Nephron (organoid): ENCODE measurements around the gene TMEM204.

Experiments
- H3K27ac Mint-ChIP-seq, 3 experiments: 2 replicates each; pipeline ENCODE4 v1.8.0; 2020; ENCODE audit warnings: mixed read lengths in 3 of 3, mild to moderate bottlenecking in 2 of 3, moderate library complexity in 1 of 3
- H3K27me3 Mint-ChIP-seq: 2 replicates; pipeline ENCODE4 v1.8.0; 2021; ENCODE audit warnings: low read depth, mild to moderate bottlenecking, moderate library complexity, mixed read lengths
- H3K36me3 Mint-ChIP-seq: 2 replicates; pipeline ENCODE4 v1.8.0; 2020; ENCODE audit warnings: low read depth, mixed read lengths
- H3K4me1 Mint-ChIP-seq: 2 replicates; pipeline ENCODE4 v1.8.0; 2020; ENCODE audit warnings: mixed read lengths
- H3K4me3 Mint-ChIP-seq, 3 experiments: 2 replicates each; pipeline ENCODE4 v1.8.0; 2020; ENCODE audit warnings: mild to moderate bottlenecking in 3 of 3, mixed read lengths in 3 of 3, moderate library complexity in 2 of 3
- H3K9me3 Mint-ChIP-seq: 2 replicates; pipeline ENCODE4 v1.8.0; 2020; ENCODE audit warnings: mixed read lengths
- CTCF ChIP-seq, 3 experiments: fragments of 200-600 bp; sonication (generic); IDR thresholded peaks; one replicate each; pipeline ENCODE4 v1.5.0; 2021; ENCODE audit warnings: antibody characterized with exemption in 3 of 3; ENCODE audit not compliant: unreplicated experiment in 3 of 3

Gene TMEM204

GRCh38 chr16:1580256-1580655 lies 46.8 kb downstream of the TMEM204 start:
- Mint-ChIP-seq H3K27ac (no peak overlapping the region), H3K9me3 (no peaks in the 10 kb centered on the region), H3K4me1 (no peaks in the 10 kb centered on the region), H3K36me3 (peaks cover 69% of the 10 kb centered on the region), H3K4me3 (no peak overlapping the region), H3K27me3 (no peaks in the 10 kb centered on the region)
- TF ChIP-seq CTCF (IDR thresholded peaks at IDR 0.05; ENCODE audit: unreplicated experiment in 3 of 3), result no peak

GRCh38 chr16:1580956-1581355 lies 47.5 kb downstream of the TMEM204 start:
- no peaks in the 10 kb centered on the region for H3K4me1 Mint-ChIP-seq
- no peak overlapping the region for H3K4me3 Mint-ChIP-seq
- H3K27me3 Mint-ChIP-seq, result no peaks in the 10 kb centered on the region
- no peak for TF ChIP-seq CTCF (IDR thresholded peaks at IDR 0.05; ENCODE audit: unreplicated experiment in 3 of 3)
- peaks cover 65% of the 10 kb centered on the region for H3K36me3 Mint-ChIP-seq
- H3K27ac Mint-ChIP-seq, result no peak overlapping the region
- no peaks in the 10 kb centered on the region for H3K9me3 Mint-ChIP-seq

DNA sequence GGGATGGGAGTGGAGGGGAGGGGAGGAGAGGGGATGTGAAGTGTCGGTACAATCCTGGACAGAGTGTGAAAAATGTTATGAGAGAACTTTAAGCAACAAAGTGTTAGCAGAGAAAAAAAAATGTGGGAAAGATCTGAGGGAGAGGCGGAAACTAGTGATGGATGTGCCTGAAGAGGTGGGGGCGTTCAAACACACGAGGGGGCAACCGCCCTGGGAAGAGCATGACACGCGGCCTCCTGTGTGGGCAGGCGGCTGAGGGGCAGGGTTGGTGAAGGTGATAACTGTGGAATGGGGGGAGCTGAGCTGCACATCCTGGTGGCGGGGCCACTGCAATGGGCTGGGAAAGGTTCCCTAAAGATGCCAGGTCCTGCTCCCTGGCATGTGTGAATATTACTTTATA lies 48.3 kb downstream of the TMEM204 start:
- no peak for TF ChIP-seq CTCF (IDR thresholded peaks at IDR 0.05; ENCODE audit: unreplicated experiment in 3 of 3)

DNA sequence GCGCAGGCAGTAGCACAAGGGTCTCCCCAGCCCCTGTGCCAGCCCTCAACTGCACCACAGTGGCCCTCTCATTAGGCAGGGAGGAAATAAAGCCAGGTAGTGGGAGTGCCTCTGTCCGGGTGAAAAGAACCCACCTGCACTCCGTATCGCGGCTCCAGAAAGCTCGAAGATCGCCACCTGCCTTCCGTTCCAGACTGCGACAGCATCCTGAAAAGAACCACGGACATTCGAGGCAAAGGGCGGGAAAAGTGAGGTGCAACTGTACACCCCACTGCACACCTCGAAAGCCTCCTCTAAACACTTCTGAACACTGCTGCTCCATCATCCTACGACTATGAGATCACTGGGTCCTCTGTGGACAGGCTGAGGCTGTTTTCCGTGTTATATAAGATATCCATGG lies 49.7 kb downstream of the TMEM204 start:
- Mint-ChIP-seq H3K27me3 (no peaks in the 10 kb centered on the region), H3K4me3 (no peak overlapping the region), H3K4me1 (no peaks in the 10 kb centered on the region), H3K9me3 (no peaks in the 10 kb centered on the region), H3K27ac (no peak overlapping the region), H3K36me3 (peaks cover 66% of the 10 kb centered on the region)
- no peak for TF ChIP-seq CTCF (IDR thresholded peaks at IDR 0.05; ENCODE audit: unreplicated experiment in 3 of 3)

More for the DNA sequence above, 48.3 kb downstream of the TMEM204 start:
- Mint-ChIP-seq H3K36me3 (peaks cover 67% of the 10 kb centered on the region), H3K4me1 (no peaks in the 10 kb centered on the region), H3K4me3 (no peak overlapping the region), H3K27me3 (no peaks in the 10 kb centered on the region), H3K9me3 (no peaks in the 10 kb centered on the region), H3K27ac (no peak overlapping the region)

GRCh38 chr16:1584926-1585484 lies 51.5 kb downstream of the TMEM204 start:
- no peak overlapping the region for H3K27ac Mint-ChIP-seq

More at GRCh38 chr16:1584926-1585484, 51.5 kb downstream of the TMEM204 start:
- no peak for TF ChIP-seq CTCF (IDR thresholded peaks at IDR 0.05; ENCODE audit: unreplicated experiment in 3 of 3)
- no peaks in the 10 kb centered on the region for H3K27me3 Mint-ChIP-seq
- H3K9me3 Mint-ChIP-seq, result no peaks in the 10 kb centered on the region
- H3K36me3 Mint-ChIP-seq, result peaks cover 60% of the 10 kb centered on the region
- no peaks in the 10 kb centered on the region for H3K4me1 Mint-ChIP-seq
- H3K4me3 Mint-ChIP-seq, result no peak overlapping the region
